PC-3 (cell line): ENCODE results near the gene DIS3L2.

Experiments used
- CTCF ChIP-seq: fragments of 300-600 bp; sonication (generic); conservative IDR thresholded peaks from 2 replicates; pipeline ENCODE4 v1.5.1; 2017; ENCODE audit warnings: antibody characterized with exemption, low read depth, mild to moderate bottlenecking, low read length
- EZH2 ChIP-seq: fragments of 300-600 bp; sonication (generic); IDR thresholded peaks from one replicate; pipeline ENCODE4 v1.6.1; 2017; ENCODE audit warnings: antibody characterized with exemption, mild to moderate bottlenecking, low read length; ENCODE audit not compliant: unreplicated experiment
- EZH2phosphoT487 ChIP-seq: fragments of 300-600 bp; sonication (generic); IDR thresholded peaks from 2 replicates; pipeline ENCODE4 v1.6.1; 2018; ENCODE audit warnings: mild to moderate bottlenecking, antibody characterized with exemption, low read length, borderline replicate concordance

GRCh38 chr2:232073699-232074098, 112.2 kb downstream of the DIS3L2 start:
- no peak for TF ChIP-seq CTCF
- TF ChIP-seq EZH2: no peak
- no peak for TF ChIP-seq EZH2phosphoT487
